Activated CD4-positive, alpha-beta T cell treated with anti-CD3 and anti-CD28 coated beads, Interleukin-2, amount 10 ng/mL, durations not matched to agents 24 days and 14 days (primary cell): Measurements from ENCODE around the gene TMEM132C. TPM values are rescaled to one million over a fixed set of nuclear protein-coding genes. Genes with fewer than 3 reads are reported as not detected.

Experiments used
- DNase-seq: peaks from one replicate; pipeline ENCODE4 v3.0.0; 2022
- H3K27ac Mint-ChIP-seq: one replicate; pipeline ENCODE4 v1.8.0; 2022; ENCODE audit warnings: mild to moderate bottlenecking, mixed read lengths
- H3K27me3 Mint-ChIP-seq: one replicate; pipeline ENCODE4 v1.8.0; 2022; ENCODE audit warnings: mixed read lengths
- H3K36me3 Mint-ChIP-seq: one replicate; pipeline ENCODE4 v1.8.0; 2022; ENCODE audit warnings: low read depth, mild to moderate bottlenecking, mixed read lengths
- H3K4me1 Mint-ChIP-seq: one replicate; pipeline ENCODE4 v1.8.0; 2021; ENCODE audit warnings: mixed read lengths
- H3K4me3 Mint-ChIP-seq: one replicate; pipeline ENCODE4 v1.8.0; 2022; ENCODE audit warnings: mild to moderate bottlenecking, moderate library complexity, mixed read lengths
- H3K9me3 Mint-ChIP-seq: one replicate; pipeline ENCODE4 v1.8.0; 2021; ENCODE audit warnings: mixed read lengths
- intact Hi-C: fragments of 100-400 bp; cut with micrococcal nuclease; formaldehyde crosslinking; loops from one replicate; pipeline ENCODE4 v1.15.1; 2023
- total RNA-seq: library from RNA; stranded (reverse); gene quantifications from 2 replicates; pipeline ENCODE4 v1.2.3, GENCODE V29; 2022

TMEM132C gene
- total RNA-seq, 1 donor from 2014 or later: not detected

GRCh38 chr12:128734371-128734770, 467.4 kb downstream of the TMEM132C start:
- no peak overlapping the region for H3K27ac Mint-ChIP-seq
- H3K4me3 Mint-ChIP-seq: no peak overlapping the region
- peaks cover 6% of the 10 kb centered on the region for H3K9me3 Mint-ChIP-seq
- peaks cover 4% of the 10 kb centered on the region for H3K27me3 Mint-ChIP-seq
- intact Hi-C loops: no loop called here
- no peak for DNase-seq
- no peaks in the 10 kb centered on the region for H3K4me1 Mint-ChIP-seq
- no peaks in the 10 kb centered on the region for H3K36me3 Mint-ChIP-seq

GRCh38 chr12:128737292-128737966, 470.5 kb downstream of the TMEM132C start:
- Mint-ChIP-seq H3K36me3 (no peaks in the 10 kb centered on the region), H3K4me3 (no peak overlapping the region), H3K27ac (no peak overlapping the region), H3K27me3 (no peaks in the 10 kb centered on the region), H3K9me3 (peaks cover 8% of the 10 kb centered on the region), H3K4me1 (no peaks in the 10 kb centered on the region)
- no peak for DNase-seq
- intact Hi-C loops: no loop called here

GRCh38 chr12:128743916-128744315, 476.9 kb downstream of the TMEM132C start:
- intact Hi-C loops: no loop called here
- Mint-ChIP-seq H3K27ac (no peak overlapping the region), H3K4me1 (no peaks in the 10 kb centered on the region), H3K27me3 (no peaks in the 10 kb centered on the region), H3K4me3 (no peak overlapping the region), H3K9me3 (peaks cover 7% of the 10 kb centered on the region), H3K36me3 (no peaks in the 10 kb centered on the region)
- no peak for DNase-seq

- intact Hi-C loops: no loop called here
- H3K36me3 Mint-ChIP-seq: no peaks in the 10 kb centered on the region
- H3K4me3 Mint-ChIP-seq: no peak overlapping the region
- H3K27ac Mint-ChIP-seq: no peak overlapping the region
- no peaks in the 10 kb centered on the region for H3K9me3 Mint-ChIP-seq
- H3K27me3 Mint-ChIP-seq: no peaks in the 10 kb centered on the region
- no peak for DNase-seq
- no peaks in the 10 kb centered on the region for H3K4me1 Mint-ChIP-seq
These were observed 479.1 kb downstream of the TMEM132C start for GRCh38 chr12:128745772-128746689.

- DNase-seq: no peak
- Mint-ChIP-seq H3K36me3 (no peaks in the 10 kb centered on the region), H3K27me3 (no peaks in the 10 kb centered on the region), H3K27ac (no peak overlapping the region), H3K4me1 (no peaks in the 10 kb centered on the region), H3K9me3 (no peaks in the 10 kb centered on the region), H3K4me3 (no peak overlapping the region)
- intact Hi-C loops: no loop called here
These were observed 480.5 kb downstream of the TMEM132C start for GRCh38 chr12:128747441-128747840.

GRCh38 chr12:128752386-128752785, 485.4 kb downstream of the TMEM132C start:
- Mint-ChIP-seq H3K27ac (no peak overlapping the region), H3K27me3 (no peaks in the 10 kb centered on the region), H3K4me3 (no peak overlapping the region), H3K4me1 (no peaks in the 10 kb centered on the region), H3K36me3 (no peaks in the 10 kb centered on the region), H3K9me3 (no peaks in the 10 kb centered on the region)
- intact Hi-C loops: no loop called here
- no peak for DNase-seq

GRCh38 chr12:128753438-128753837, 486.5 kb downstream of the TMEM132C start:
- Mint-ChIP-seq H3K9me3 (no peaks in the 10 kb centered on the region), H3K27me3 (no peaks in the 10 kb centered on the region), H3K4me1 (no peaks in the 10 kb centered on the region), H3K4me3 (no peak overlapping the region), H3K36me3 (no peaks in the 10 kb centered on the region), H3K27ac (no peak overlapping the region)
- intact Hi-C loops: no loop called here
- no peak for DNase-seq

GRCh38 chr12:128754275-128754674, 487.3 kb downstream of the TMEM132C start:
- no peak for DNase-seq

GRCh38 chr12:128755566-128755965, 488.6 kb downstream of the TMEM132C start:
- Mint-ChIP-seq H3K27ac (no peak overlapping the region), H3K9me3 (no peaks in the 10 kb centered on the region), H3K27me3 (no peaks in the 10 kb centered on the region), H3K4me1 (no peaks in the 10 kb centered on the region), H3K36me3 (no peaks in the 10 kb centered on the region), H3K4me3 (no peak overlapping the region)
- intact Hi-C loops: no loop called here
- no peak for DNase-seq

More at GRCh38 chr12:128754275-128754674, 487.3 kb downstream of the TMEM132C start:
- H3K27ac Mint-ChIP-seq: no peak overlapping the region
- H3K36me3 Mint-ChIP-seq: no peaks in the 10 kb centered on the region
- H3K9me3 Mint-ChIP-seq: no peaks in the 10 kb centered on the region
- no peaks in the 10 kb centered on the region for H3K4me1 Mint-ChIP-seq
- H3K27me3 Mint-ChIP-seq: no peaks in the 10 kb centered on the region
- intact Hi-C loops: no loop called here
- no peak overlapping the region for H3K4me3 Mint-ChIP-seq
